ENCODE data around the gene NTN1.

DNA sequence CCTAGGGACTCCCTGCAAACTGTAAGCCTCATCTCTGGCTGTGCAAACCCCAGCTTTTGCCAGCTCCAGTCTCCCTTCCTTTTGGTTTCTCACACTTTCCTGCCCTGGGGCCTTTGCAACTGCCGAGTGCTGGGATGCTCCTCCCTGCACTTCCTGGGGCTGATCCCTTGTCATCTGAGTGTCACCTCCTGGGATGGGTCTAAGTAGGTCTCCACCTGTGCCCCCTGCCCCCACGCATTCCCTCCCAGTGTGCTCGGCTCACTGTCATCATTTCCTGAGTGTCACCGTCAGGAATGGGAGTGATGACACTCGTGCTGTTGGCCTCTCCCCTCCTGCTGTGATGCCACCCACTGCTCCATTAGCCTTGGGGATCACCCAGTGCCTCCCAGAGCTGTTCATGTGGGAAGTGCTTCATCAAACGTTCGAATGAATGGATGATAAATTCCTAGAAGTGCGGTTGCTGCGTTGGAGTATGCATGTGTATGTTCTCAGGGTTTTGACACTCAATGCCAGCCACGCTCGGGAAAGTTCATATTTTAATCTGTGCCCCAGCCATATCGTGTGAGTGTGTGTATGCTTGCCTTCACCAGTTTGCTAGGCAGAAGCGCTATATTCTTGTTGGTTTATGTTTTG is 189.9 kb downstream of the NTN1 start:
- TF ChIP-seq, protein P1, sequence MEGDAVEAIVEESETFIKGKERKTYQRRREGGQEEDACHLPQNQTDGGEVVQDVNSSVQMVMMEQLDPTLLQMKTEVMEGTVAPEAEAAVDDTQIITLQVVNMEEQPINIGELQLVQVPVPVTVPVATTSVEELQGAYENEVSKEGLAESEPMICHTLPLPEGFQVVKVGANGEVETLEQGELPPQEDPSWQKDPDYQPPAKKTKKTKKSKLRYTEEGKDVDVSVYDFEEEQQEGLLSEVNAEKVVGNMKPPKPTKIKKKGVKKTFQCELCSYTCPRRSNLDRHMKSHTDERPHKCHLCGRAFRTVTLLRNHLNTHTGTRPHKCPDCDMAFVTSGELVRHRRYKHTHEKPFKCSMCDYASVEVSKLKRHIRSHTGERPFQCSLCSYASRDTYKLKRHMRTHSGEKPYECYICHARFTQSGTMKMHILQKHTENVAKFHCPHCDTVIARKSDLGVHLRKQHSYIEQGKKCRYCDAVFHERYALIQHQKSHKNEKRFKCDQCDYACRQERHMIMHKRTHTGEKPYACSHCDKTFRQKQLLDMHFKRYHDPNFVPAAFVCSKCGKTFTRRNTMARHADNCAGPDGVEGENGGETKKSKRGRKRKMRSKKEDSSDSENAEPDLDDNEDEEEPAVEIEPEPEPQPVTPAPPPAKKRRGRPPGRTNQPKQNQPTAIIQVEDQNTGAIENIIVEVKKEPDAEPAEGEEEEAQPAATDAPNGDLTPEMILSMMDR (IDR thresholded peaks at IDR 0.05; ENCODE audit: poor library complexity), result no peak
- TF ChIP-seq EZH2phosphoT487 (IDR thresholded peaks at IDR 0.05; ENCODE audit: low read depth, severe bottlenecking, unreplicated experiment), result no peak

Measured in hepatocyte (in vitro differentiated cells).